Naive B cell (primary cell): Measurements from ENCODE around the gene HAO1. TPM values are rescaled to one million over a fixed set of nuclear protein-coding genes. Genes with fewer than 3 reads are reported as not detected.

Source experiments
- ATAC-seq, 2 donors: fragments of 150-1000 bp; cut with Tn5 transposase; 2 replicates each; pipeline ENCODE4 v1.10.0; 2021; ENCODE audit warnings: low read depth in 2 of 2, mild to moderate bottlenecking in 2 of 2, moderate library complexity in 2 of 2
- DNase-seq: peaks from one replicate; pipeline ENCODE4 v3.0.0; 2022
- H3K27ac Mint-ChIP-seq, 6 donors: one replicate each; pipeline ENCODE4 v1.8.0; 2020 to 2022; ENCODE audit warnings: mild to moderate bottlenecking in 6 of 6, mixed read lengths in 6 of 6, moderate library complexity in 5 of 6, inconsistent platforms in 2 of 6
- H3K27me3 Mint-ChIP-seq, 3 donors: one replicate each; pipeline ENCODE4 v1.8.0; 2021 to 2022; ENCODE audit warnings: mixed read lengths in 3 of 3, mild to moderate bottlenecking in 1 of 3
- H3K36me3 Mint-ChIP-seq, 2 donors: one replicate each; pipeline ENCODE4 v1.8.0; 2020 to 2022; ENCODE audit warnings: mixed read lengths in 2 of 2, inconsistent platforms in 1 of 2, mild to moderate bottlenecking in 1 of 2
- H3K4me1 Mint-ChIP-seq, 3 donors: one replicate each; pipeline ENCODE4 v1.8.0; 2020 to 2022; ENCODE audit warnings: mixed read lengths in 3 of 3, inconsistent platforms in 1 of 3, mild to moderate bottlenecking in 1 of 3, moderate library complexity in 1 of 3
- H3K4me3 Mint-ChIP-seq, 8 donors: one replicate each; pipeline ENCODE4 v1.8.0; 2020 to 2022; ENCODE audit warnings: mild to moderate bottlenecking in 8 of 8, mixed read lengths in 8 of 8, moderate library complexity in 8 of 8, inconsistent platforms in 2 of 8
- H3K9me3 Mint-ChIP-seq, 7 donors: one replicate each; pipeline ENCODE4 v1.8.0; 2020 to 2022; ENCODE audit warnings: mixed read lengths in 7 of 7, mild to moderate bottlenecking in 5 of 7, inconsistent platforms in 2 of 7, moderate library complexity in 1 of 7
- polyA plus RNA-seq, 6 donors: library from polyadenylated mRNA; unstranded; fragments of 300-500 nt; fragmentation: Illumina TruSeq; gene quantifications; one replicate each; pipeline ENCODE4 v1.2.3, GENCODE V29; 2021; ENCODE audit warnings: low read depth in 6 of 6

HAO1 gene
- polyA plus RNA-seq, 6 donors from 2014 or later: not detected

DNA sequence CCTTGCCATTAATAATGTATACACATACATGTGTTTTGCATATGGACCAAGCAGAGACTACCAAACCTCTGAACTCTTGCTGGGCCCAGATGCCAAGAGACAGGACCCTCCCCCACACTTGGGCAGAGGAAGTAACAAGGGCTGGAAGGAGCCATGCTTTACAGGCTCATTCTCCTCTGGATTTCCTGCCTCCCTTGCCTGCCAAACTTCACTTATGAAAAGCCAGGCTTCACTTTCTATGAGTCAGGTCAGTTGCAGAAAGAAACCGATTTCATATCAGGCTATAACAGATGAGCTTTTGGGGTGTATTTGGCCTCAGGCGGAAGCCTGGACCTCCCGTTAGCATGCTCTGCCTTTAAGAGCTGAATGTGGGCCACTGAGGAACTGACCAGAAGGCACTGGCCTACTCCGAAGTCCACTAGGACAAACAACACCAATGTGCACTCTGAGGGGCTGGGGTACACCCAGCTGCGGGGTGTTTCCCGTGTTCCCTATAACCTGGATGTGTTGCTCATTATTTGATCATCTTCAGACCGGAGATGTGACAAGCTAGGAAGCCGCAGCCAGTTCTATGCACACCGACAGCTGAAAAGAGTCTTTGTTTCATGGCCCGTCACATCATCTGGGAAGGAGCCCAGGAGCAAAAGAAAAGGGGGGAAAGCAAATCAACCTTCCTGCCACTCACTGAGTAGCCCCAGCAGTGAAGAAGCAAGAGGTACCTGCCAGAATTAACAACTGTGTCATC lies 28.5 kb downstream of the HAO1 start:
- Mint-ChIP-seq H3K27ac (no peak overlapping the region), H3K27me3 (peaks cover 0 to 11% (median 5%) of the 10 kb centered on the region in 3 donors), H3K9me3 (no peaks in the 10 kb centered on the region), H3K4me1 (no peaks in the 10 kb centered on the region), H3K4me3 (no peak overlapping the region), H3K36me3 (no peaks in the 10 kb centered on the region)
- no peak for DNase-seq
- ATAC-seq: no peak

DNA sequence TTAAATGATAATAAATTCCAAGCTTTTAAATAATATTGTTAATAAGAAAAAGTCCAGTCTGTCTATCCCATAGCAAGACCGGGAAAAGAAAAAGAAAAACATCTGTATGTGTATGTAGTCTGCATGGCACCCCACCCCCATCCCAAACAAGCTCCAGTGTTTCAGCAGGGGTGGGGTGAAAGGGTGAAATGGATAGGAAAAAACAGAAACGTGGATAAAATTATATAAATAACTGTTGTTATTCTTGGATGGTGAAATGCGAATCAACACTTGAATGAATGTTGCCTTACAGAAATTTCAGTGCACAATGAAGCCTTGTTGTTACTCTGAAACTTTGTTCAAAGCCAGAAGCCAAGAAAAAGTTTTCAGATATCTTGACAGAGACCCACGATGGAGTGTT lies 31.4 kb downstream of the HAO1 start:
- H3K4me3 Mint-ChIP-seq: no peak overlapping the region
- no peaks in the 10 kb centered on the region for H3K9me3 Mint-ChIP-seq
- ATAC-seq (no peak), DNase-seq (no peak)
- no peaks in the 10 kb centered on the region for H3K4me1 Mint-ChIP-seq
- no peak overlapping the region for H3K27ac Mint-ChIP-seq
- peaks cover 0 to 5% (median 0%) of the 10 kb centered on the region in 3 donors for H3K27me3 Mint-ChIP-seq
- H3K36me3 Mint-ChIP-seq: no peaks in the 10 kb centered on the region

DNA sequence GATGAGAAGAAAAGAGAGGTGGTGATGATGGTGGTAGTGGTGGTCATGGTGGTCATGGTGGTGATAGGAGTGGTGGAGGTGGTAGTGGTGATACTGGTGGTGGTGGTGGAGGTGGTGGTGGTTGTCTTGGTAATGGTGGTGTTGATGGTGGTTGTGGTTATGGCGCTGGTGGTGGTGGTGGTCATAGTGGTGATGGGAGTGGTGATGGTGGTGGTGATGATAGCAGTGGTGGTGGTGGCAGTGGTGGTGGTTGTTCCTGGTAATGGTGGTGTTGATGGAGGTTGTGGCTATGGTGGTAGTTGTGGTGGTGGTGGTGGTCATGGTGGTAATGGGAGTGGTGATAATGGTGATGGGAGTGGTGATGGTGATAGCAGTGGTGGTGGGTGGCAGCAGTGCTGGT lies 36.8 kb downstream of the HAO1 start:
- H3K9me3 Mint-ChIP-seq: peaks cover 0 to 5% (median 3%) of the 10 kb centered on the region in 7 donors
- peak overlapping the region in 1 of 6 donors; percentile 2 for H3K27ac Mint-ChIP-seq
- no peaks in the 10 kb centered on the region for H3K4me1 Mint-ChIP-seq
- no peak for ATAC-seq
- no peaks in the 10 kb centered on the region for H3K36me3 Mint-ChIP-seq
- H3K27me3 Mint-ChIP-seq: peaks cover 0 to 8% (median 0%) of the 10 kb centered on the region in 3 donors
- H3K4me3 Mint-ChIP-seq: no peak overlapping the region
- no peak for DNase-seq

DNA sequence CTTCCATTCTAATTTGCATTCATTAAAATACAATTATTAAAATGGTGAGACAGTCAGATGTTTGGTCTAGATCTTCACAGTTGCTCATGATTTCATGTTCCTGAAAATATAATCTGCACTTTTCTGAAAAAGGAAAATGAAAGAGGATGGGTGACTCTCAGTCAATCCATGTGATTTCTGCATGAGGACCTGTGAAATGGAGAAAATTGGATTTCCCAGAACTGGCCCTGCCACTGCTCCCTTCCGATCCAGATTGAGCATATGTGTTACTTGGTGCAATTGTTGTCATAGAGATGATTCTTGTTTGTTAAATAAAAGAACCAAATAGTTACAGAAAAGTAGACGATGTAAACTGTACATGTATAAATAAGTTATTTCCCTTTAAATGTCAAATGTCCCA lies 37.4 kb downstream of the HAO1 start:
- H3K36me3 Mint-ChIP-seq: no peaks in the 10 kb centered on the region
- H3K27me3 Mint-ChIP-seq: peaks cover 0 to 8% (median 0%) of the 10 kb centered on the region in 3 donors
- no peak for DNase-seq

DNA sequence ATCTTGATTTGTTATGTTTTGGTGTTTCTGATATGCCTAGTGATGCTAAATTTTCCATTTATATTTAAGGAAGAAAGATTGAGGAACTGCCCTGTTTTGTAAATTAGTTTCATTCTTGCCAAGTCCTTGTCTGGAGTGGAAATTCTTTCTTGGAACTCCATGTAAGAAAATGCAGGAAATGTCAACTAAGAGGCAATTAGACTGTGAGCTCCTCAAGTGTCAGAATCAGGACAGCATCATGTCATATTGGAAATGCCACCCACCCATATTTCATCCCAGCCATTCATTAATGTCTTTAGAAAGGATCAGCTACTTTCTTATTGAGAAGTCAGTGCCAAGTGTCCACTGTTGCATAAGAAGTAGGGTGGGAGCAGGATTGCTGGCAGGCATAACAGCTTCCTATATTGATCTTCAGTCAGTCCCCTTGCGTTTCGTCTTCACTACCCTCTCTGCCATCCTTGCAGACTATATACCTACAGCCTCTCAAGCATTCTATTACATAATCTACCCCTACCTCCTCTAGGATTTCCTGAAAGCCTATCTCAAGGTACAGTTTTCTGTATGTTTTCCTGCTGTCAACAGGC lies 42.4 kb downstream of the HAO1 start:
- no peak for DNase-seq
- Mint-ChIP-seq H3K27me3 (peaks cover 4 to 12% (median 8%) of the 10 kb centered on the region in 3 donors), H3K4me1 (no peaks in the 10 kb centered on the region), H3K9me3 (peaks cover 0 to 4% (median 1%) of the 10 kb centered on the region in 7 donors), H3K27ac (no peak overlapping the region), H3K36me3 (no peaks in the 10 kb centered on the region), H3K4me3 (no peak overlapping the region)
- ATAC-seq: no peak

More for the DNA sequence above, 37.4 kb downstream of the HAO1 start:
- ATAC-seq: no peak
- Mint-ChIP-seq H3K4me3 (no peak overlapping the region), H3K4me1 (no peaks in the 10 kb centered on the region), H3K9me3 (peaks cover 0 to 5% (median 3%) of the 10 kb centered on the region in 7 donors), H3K27ac (no peak overlapping the region)

DNA sequence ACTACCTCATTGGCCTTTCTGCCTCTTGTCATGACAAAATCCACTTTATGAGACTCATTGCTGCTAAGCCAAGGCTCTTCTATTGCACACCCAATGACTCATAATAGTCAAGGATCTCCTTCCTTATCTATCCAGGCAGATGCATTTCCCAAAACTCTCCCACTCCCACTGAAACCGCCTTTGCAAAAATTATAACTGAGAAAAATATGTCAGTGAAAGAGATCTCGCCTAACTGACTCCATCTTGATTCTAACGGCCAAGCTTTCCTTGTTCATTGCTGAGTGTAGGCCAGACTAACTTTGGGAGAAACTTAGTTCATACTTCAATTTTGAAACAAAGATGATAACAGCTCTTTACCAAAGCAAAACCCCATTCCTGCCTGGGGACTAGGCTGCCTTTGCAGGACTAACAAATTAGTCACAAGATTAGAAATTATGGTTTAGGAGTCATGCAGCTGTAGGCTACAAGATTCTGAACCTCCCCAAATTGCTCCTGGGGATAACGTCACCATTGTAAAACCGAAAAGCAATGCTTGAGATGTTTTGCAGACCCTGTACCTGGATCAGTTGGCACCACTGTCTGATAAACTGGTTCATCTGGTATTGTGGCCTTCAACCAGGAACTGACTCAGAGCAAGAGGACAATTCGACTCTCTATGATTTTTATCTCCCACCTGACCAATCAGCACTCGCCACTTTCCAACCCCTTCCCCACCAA lies 47.1 kb downstream of the HAO1 start:
- H3K4me1 Mint-ChIP-seq: no peaks in the 10 kb centered on the region
- ATAC-seq: no peak
- no peaks in the 10 kb centered on the region for H3K36me3 Mint-ChIP-seq
- H3K27me3 Mint-ChIP-seq: peaks cover 8 to 16% (median 11%) of the 10 kb centered on the region in 3 donors
- H3K9me3 Mint-ChIP-seq: peaks cover 0 to 4% (median 1%) of the 10 kb centered on the region in 7 donors
- no peak overlapping the region for H3K27ac Mint-ChIP-seq
- DNase-seq: no peak
- H3K4me3 Mint-ChIP-seq: no peak overlapping the region

DNA sequence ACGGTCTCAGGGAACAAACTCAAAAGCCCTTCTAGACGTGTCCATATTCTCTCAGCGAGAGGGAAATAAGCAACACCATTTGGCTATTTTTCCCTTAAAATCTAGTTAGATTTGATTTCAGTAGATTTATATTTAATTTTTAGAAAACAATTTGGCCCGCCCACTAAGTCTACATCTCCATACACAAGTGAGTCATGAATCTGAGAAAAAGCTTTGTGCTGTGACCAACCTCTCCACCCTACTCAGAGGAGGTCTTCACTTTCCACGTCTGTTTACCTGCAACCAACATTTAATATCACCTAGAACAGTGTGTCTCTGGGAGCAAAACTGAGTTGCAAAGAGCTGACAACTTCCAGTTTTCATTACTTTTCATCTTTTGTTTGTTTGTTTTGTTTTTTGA lies 48.6 kb downstream of the HAO1 start:
- DNase-seq (no peak), ATAC-seq (no peak)
- H3K27ac Mint-ChIP-seq: no peak overlapping the region
- H3K27me3 Mint-ChIP-seq: peaks cover 8 to 16% (median 11%) of the 10 kb centered on the region in 3 donors
- H3K9me3 Mint-ChIP-seq: peaks cover 0 to 4% (median 1%) of the 10 kb centered on the region in 7 donors
- no peaks in the 10 kb centered on the region for H3K36me3 Mint-ChIP-seq
- no peak overlapping the region for H3K4me3 Mint-ChIP-seq
- no peaks in the 10 kb centered on the region for H3K4me1 Mint-ChIP-seq

DNA sequence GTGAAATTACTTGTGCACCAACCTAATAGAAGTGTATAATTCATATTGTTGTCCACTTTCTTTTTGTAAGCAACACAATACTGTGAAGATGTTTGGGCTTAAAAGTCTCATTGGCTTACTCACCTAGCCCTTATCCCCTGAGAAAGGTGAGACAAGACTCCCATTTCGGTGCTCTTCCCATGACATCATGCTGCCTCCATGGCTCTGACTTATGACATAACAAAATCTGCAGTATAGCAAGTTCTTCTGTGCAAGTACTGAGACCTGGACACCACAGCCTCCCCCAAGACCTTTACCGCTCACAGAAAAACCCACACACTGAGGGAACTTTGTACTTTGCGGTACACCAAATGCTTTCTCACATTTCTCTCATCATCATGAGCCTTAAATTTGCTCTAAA lies 50.5 kb downstream of the HAO1 start:
- Mint-ChIP-seq H3K27ac (no peak overlapping the region), H3K27me3 (peaks cover 6 to 15% (median 10%) of the 10 kb centered on the region in 3 donors), H3K4me1 (no peaks in the 10 kb centered on the region), H3K9me3 (peaks cover 0 to 4% (median 0%) of the 10 kb centered on the region in 7 donors), H3K36me3 (no peaks in the 10 kb centered on the region), H3K4me3 (no peak overlapping the region)
- ATAC-seq (no peak), DNase-seq (no peak)

DNA sequence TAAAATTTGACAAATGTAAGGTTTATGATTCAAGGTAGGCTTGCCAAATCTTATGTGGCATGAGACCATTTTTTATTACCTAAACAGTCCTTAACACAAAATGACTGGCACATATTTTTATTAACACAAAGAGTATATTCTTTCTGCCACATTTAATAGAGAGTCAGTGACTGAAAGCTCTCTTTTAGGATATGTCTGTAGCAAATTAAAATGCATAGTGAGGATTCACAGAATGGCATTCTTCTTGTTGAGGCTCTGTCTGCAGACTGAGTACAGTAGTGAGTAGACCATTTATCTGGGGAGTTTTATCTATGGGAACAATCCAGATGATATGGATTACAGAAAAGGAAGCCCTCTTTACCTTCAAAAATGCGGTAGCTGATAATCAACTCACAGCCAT lies 56.5 kb downstream of the HAO1 start:
- H3K9me3 Mint-ChIP-seq: no peaks in the 10 kb centered on the region
- no peaks in the 10 kb centered on the region for H3K36me3 Mint-ChIP-seq
- no peaks in the 10 kb centered on the region for H3K27me3 Mint-ChIP-seq
- no peak for ATAC-seq
- H3K4me1 Mint-ChIP-seq: no peaks in the 10 kb centered on the region
- no peak overlapping the region for H3K27ac Mint-ChIP-seq
- no peak overlapping the region for H3K4me3 Mint-ChIP-seq
- DNase-seq: no peak

DNA sequence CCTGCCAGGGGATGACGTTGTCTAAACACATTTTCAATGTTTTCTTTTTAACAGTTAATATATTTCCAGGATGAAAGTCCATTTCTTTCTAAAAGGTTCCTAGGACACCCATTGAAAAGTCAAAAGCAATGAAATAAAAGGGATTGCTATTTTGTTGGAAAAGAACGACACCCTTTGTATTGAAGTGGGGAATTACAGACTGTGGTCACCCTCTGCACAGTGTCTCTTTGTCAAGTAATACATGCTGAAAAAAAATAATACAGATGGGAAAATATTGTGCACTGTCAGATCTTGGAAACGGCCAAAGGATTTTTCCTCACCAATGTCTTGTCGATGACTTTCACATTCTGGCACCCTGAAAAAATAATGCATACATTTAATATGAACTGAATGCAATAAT lies 56.9 kb downstream of the HAO1 start:
- DNase-seq: no peak
- no peak for ATAC-seq
- no peaks in the 10 kb centered on the region for H3K36me3 Mint-ChIP-seq
- no peaks in the 10 kb centered on the region for H3K9me3 Mint-ChIP-seq
- no peaks in the 10 kb centered on the region for H3K4me1 Mint-ChIP-seq
- no peaks in the 10 kb centered on the region for H3K27me3 Mint-ChIP-seq
- no peak overlapping the region for H3K4me3 Mint-ChIP-seq
- H3K27ac Mint-ChIP-seq: no peak overlapping the region

DNA sequence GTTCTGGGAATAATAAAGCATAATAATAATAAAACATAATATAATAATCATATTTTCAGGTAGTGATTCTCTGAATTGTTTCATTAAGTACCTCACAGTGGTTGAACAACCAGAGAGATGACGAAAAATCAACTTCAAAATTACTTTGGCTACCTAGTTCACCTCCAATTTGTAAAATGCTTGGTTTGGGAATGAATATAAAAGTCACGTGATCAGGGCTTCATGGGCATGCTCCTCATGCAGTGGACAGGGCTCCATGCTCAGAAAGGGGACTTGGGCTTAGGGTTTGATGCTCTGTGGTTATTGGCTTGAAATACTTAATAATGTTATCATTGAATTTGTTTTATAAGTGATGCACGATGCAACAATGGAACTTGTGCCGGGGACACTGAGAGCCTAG lies 58.2 kb downstream of the HAO1 start:
- Mint-ChIP-seq H3K36me3 (no peaks in the 10 kb centered on the region), H3K4me3 (no peak overlapping the region), H3K9me3 (no peaks in the 10 kb centered on the region), H3K27ac (no peak overlapping the region), H3K4me1 (no peaks in the 10 kb centered on the region), H3K27me3 (no peaks in the 10 kb centered on the region)
- DNase-seq: no peak
- no peak for ATAC-seq

DNA sequence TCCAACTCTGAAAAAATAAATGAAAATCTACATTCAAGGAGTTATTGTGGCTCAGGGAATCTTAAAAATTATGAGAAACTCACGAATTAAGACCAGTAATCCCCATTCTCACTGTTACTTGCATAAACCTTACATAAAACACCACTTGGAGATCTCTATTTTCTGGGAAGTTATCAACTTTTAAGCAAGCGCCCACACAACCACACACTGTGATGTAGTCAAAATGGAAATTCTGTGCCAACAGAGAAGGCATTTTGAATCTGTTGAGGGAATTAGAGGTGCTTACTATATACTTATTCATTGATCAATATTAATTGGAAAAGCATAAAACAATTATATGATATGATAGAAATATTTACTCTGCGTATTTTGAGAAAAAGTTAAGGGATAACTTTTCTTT lies 58.7 kb downstream of the HAO1 start:
- H3K36me3 Mint-ChIP-seq: no peaks in the 10 kb centered on the region
- H3K9me3 Mint-ChIP-seq: no peaks in the 10 kb centered on the region
- DNase-seq (no peak), ATAC-seq (no peak)
- H3K4me3 Mint-ChIP-seq: no peak overlapping the region
- no peak overlapping the region for H3K27ac Mint-ChIP-seq
- H3K4me1 Mint-ChIP-seq: no peaks in the 10 kb centered on the region
- no peaks in the 10 kb centered on the region for H3K27me3 Mint-ChIP-seq

DNA sequence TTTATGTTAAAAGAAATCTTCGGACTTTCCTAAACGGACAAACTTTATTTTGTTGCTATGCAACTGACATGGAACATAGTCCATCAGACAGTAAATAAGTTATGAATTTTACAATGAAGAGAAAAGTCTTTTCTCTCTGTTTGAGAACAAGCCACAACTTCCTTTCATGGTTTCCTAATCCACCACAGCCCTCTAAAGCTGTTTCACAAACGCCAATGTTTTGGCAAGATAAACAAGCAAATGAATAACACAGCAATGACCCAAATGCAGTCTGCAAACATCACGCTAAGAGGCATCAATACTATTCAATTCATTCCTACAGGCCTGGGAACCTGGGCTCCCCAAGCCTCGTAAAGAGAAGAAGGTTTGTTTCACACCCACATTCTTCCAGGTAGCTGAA lies 60.4 kb downstream of the HAO1 start:
- H3K27me3 Mint-ChIP-seq: no peaks in the 10 kb centered on the region
- no peak for ATAC-seq
- no peaks in the 10 kb centered on the region for H3K4me1 Mint-ChIP-seq
- DNase-seq: no peak
- no peaks in the 10 kb centered on the region for H3K9me3 Mint-ChIP-seq
- no peak overlapping the region for H3K27ac Mint-ChIP-seq
- no peaks in the 10 kb centered on the region for H3K36me3 Mint-ChIP-seq
- no peak overlapping the region for H3K4me3 Mint-ChIP-seq

DNA sequence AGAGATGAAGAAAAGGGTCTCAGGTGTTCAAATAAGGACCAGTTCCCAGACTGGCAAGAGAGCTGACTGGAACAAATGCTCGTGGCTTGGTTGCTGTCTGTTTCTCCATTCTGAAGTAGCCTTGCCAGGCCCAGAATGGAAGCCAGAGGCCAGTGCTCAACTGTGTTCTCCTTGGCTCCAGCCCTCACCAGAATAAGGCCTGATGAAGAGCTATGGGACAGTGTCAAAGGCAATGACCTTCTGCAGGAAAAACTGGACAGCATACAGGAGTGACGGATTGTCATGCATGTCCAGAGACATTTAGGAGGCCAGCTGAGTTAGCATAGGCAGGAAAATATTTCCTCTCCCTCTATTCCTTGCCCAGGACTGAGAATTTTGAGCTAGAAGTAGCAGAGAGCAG lies 72.2 kb downstream of the HAO1 start:
- ATAC-seq (no peak), DNase-seq (no peak)
- Mint-ChIP-seq H3K9me3 (peaks cover 0 to 3% (median 0%) of the 10 kb centered on the region in 7 donors), H3K36me3 (no peaks in the 10 kb centered on the region), H3K27ac (no peak overlapping the region), H3K27me3 (peaks cover 7 to 20% (median 9%) of the 10 kb centered on the region in 3 donors), H3K4me1 (no peaks in the 10 kb centered on the region), H3K4me3 (no peak overlapping the region)
